Glutamatergic neuron (in vitro differentiated cells): ENCODE measurements around the gene ARHGAP23. TPM values are rescaled to one million over a fixed set of nuclear protein-coding genes. Genes with fewer than 3 reads are reported as not detected.

ENCODE experiments used
- DNase-seq: peaks from one replicate; pipeline ENCODE4 v3.0.0; 2022
- H3K27ac Mint-ChIP-seq: one replicate; pipeline ENCODE4 v1.8.0; 2020; ENCODE audit warnings: mild to moderate bottlenecking, mixed read lengths, inconsistent platforms; ENCODE audit not compliant: unreplicated experiment
- H3K27me3 Mint-ChIP-seq: one replicate; pipeline ENCODE4 v1.8.0; 2020; ENCODE audit warnings: mild to moderate bottlenecking, moderate library complexity, mixed read lengths, inconsistent platforms; ENCODE audit not compliant: unreplicated experiment
- H3K36me3 Mint-ChIP-seq: one replicate; pipeline ENCODE4 v1.8.0; 2020; ENCODE audit warnings: mild to moderate bottlenecking, mixed read lengths, inconsistent platforms; ENCODE audit not compliant: unreplicated experiment
- H3K4me1 Mint-ChIP-seq: one replicate; pipeline ENCODE4 v1.8.0; 2020; ENCODE audit warnings: mild to moderate bottlenecking, low read depth, mixed read lengths, inconsistent platforms; ENCODE audit not compliant: unreplicated experiment
- H3K4me3 Mint-ChIP-seq: one replicate; pipeline ENCODE4 v1.8.0; 2020; ENCODE audit warnings: mild to moderate bottlenecking, mixed read lengths, inconsistent platforms; ENCODE audit not compliant: unreplicated experiment
- H3K9me3 Mint-ChIP-seq: one replicate; pipeline ENCODE4 v1.8.0; 2020; ENCODE audit warnings: mild to moderate bottlenecking, moderate library complexity, mixed read lengths, inconsistent platforms; ENCODE audit not compliant: unreplicated experiment
- CTCF ChIP-seq: fragments of 200-600 bp; sonication (generic); IDR thresholded peaks from one replicate; pipeline ENCODE4 v1.5.0; 2021; ENCODE audit not compliant: partially characterized antibody, unreplicated experiment
- total RNA-seq: library from RNA; stranded (reverse); fragmentation: NEBNext Ultra II Directional; extraction: Animal tissue kit (Norgen Biotek cat#: 25700); gene quantifications from one replicate; pipeline ENCODE4 v1.2.1, GENCODE V29; 2021; ENCODE audit not compliant: unreplicated experiment

Gene ARHGAP23
- total RNA-seq, 1 donor from 2014 or later: 23.6 TPM

GRCh38 chr17:38542286-38542685 lies 114.0 kb downstream of the ARHGAP23 start:
- Mint-ChIP-seq H3K27ac (no peak overlapping the region), H3K36me3 (no peaks in the 10 kb centered on the region), H3K9me3 (peaks cover 3% of the 10 kb centered on the region), H3K27me3 (peaks cover 11% of the 10 kb centered on the region), H3K4me1 (peaks cover 3% of the 10 kb centered on the region), H3K4me3 (no peak overlapping the region)
- no peak for DNase-seq
- no peak for TF ChIP-seq CTCF

- DNase-seq: no peak
- H3K4me1 Mint-ChIP-seq: peaks cover 3% of the 10 kb centered on the region
- H3K27ac Mint-ChIP-seq: no peak overlapping the region
Measured at GRCh38 chr17:38543403-38544174, 115.3 kb downstream of the ARHGAP23 start.

GRCh38 chr17:38544175-38544838 lies 116.0 kb downstream of the ARHGAP23 start:
- TF ChIP-seq CTCF: no peak
- Mint-ChIP-seq H3K36me3 (no peaks in the 10 kb centered on the region), H3K9me3 (peaks cover 4% of the 10 kb centered on the region), H3K27me3 (peaks cover 13% of the 10 kb centered on the region), H3K27ac (no peak overlapping the region), H3K4me3 (no peak overlapping the region), H3K4me1 (peaks cover 3% of the 10 kb centered on the region)
- no peak for DNase-seq

More at GRCh38 chr17:38543403-38544174, 115.3 kb downstream of the ARHGAP23 start:
- no peak overlapping the region for H3K4me3 Mint-ChIP-seq
- H3K9me3 Mint-ChIP-seq: peaks cover 4% of the 10 kb centered on the region
- no peaks in the 10 kb centered on the region for H3K36me3 Mint-ChIP-seq
- H3K27me3 Mint-ChIP-seq: peaks cover 13% of the 10 kb centered on the region
- TF ChIP-seq CTCF: no peak

- Mint-ChIP-seq H3K27me3 (peaks cover 14% of the 10 kb centered on the region), H3K4me3 (no peak overlapping the region), H3K9me3 (peaks cover 4% of the 10 kb centered on the region), H3K4me1 (peaks cover 3% of the 10 kb centered on the region), H3K27ac (no peak overlapping the region), H3K36me3 (no peaks in the 10 kb centered on the region)
- DNase-seq: no peak
- no peak for TF ChIP-seq CTCF
Measured at GRCh38 chr17:38544839-38545209, 116.6 kb downstream of the ARHGAP23 start.
